Osteoblast (primary cell): Measurements from ENCODE around the gene OR51B2. TPM values are rescaled to one million over a fixed set of nuclear protein-coding genes. Genes with fewer than 3 reads are reported as not detected.
"Not testable (repeated sequence)": the region's sequence is repeated elsewhere in the genome, so short reads cannot be mapped to it uniquely, and the experiment has no call there.

Experiments used
- DNase-seq: peaks from one replicate; pipeline ENCODE4 v3.0.0; 2011; ENCODE audit warnings: low spot score, mixed read lengths; ENCODE audit not compliant: insufficient read length; ENCODE audit errors: missing footprints
- H2AFZ ChIP-seq: 2 replicates; pipeline ENCODE4 v1.6.0; 2011; ENCODE audit warnings: mild to moderate bottlenecking, low read length
- H3K27ac ChIP-seq: 2 replicates; pipeline ENCODE4 v1.5.1; 2011; ENCODE audit warnings: mild to moderate bottlenecking, low read depth, low read length, moderate library complexity
- H3K27me3 ChIP-seq: 2 replicates; pipeline ENCODE4 v1.6.0; 2012; ENCODE audit warnings: mild to moderate bottlenecking, control low read depth, inconsistent platforms, low read length, moderate library complexity; ENCODE audit not compliant: insufficient read depth
- H3K36me3 ChIP-seq: 2 replicates; pipeline ENCODE4 v1.5.1; 2011; ENCODE audit warnings: mild to moderate bottlenecking, low read length, control low read depth, moderate library complexity; ENCODE audit not compliant: insufficient read depth
- H3K4me1 ChIP-seq: 2 replicates; pipeline ENCODE4 v1.5.1; 2011; ENCODE audit warnings: mild to moderate bottlenecking, low read length, control low read depth, moderate library complexity; ENCODE audit not compliant: insufficient read depth
- H3K4me2 ChIP-seq: 2 replicates; pipeline ENCODE4 v1.6.0; 2011; ENCODE audit warnings: mild to moderate bottlenecking, low read length; ENCODE audit not compliant: insufficient read depth
- H3K4me3 ChIP-seq: fragments of 200-600 bp; sonication (generic); 3 replicates; pipeline ENCODE4 v1.5.1; 2012; ENCODE audit warnings: mild to moderate bottlenecking, low read length, inconsistent platforms; ENCODE audit not compliant: insufficient read depth
- H3K79me2 ChIP-seq: 2 replicates; pipeline ENCODE4 v1.6.0; 2012; ENCODE audit warnings: mild to moderate bottlenecking, low read length, control low read depth, inconsistent platforms; ENCODE audit not compliant: insufficient read depth
- H3K9me3 ChIP-seq: 2 replicates; pipeline ENCODE4 v1.5.1; 2011; ENCODE audit warnings: low read depth, low read length, control low read depth
- H4K20me1 ChIP-seq: 2 replicates; pipeline ENCODE4 v1.6.0; 2012; ENCODE audit warnings: mild to moderate bottlenecking, low read length, control low read depth; ENCODE audit not compliant: insufficient read depth
- total RNA-seq: library from RNA; depleted of rRNA; stranded (reverse); fragments of >200 nt; gene quantifications from 2 replicates; pipeline ENCODE4 v1.2.3, GENCODE V29; 2012
- TF ChIP-seq, protein P1 (sequence below): IDR thresholded peaks from 2 replicates; pipeline ENCODE4 v1.5.1; 2011; ENCODE audit warnings: mild to moderate bottlenecking, low read depth, low read length, moderate library complexity; ENCODE audit errors: extremely low read depth

OR51B2 gene
- total RNA-seq, 1 donor = not detected

DNA sequence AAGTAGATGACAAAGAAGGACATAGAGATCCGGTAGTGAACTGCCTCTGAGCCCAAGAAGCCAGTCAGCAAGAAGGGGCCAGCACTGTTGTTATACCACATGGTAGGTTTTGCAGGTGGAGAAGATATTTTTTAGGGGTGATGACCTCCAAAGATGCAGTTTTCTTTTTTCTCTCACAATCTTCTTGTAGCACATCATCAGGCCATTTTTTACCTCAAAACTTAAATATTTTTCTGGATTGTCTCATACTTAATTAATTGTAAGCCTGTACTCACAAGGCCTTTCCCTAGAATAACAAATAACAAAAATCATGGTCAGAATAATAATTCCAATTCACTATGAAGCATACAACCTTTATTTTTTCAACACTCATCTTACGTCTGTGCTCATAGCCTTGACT lies 22.3 kb downstream of the OR51B2 start, which contains the start of gene OR51B4:
OR51B4 (minus strand) TSS at position 101 of the 400 bp plus-strand sequence; CDS start at position 101, 0 bp downstream.
- no peak within 1 kb of the TSS for H3K4me2 ChIP-seq
- no peak for DNase-seq
- H3K27me3 ChIP-seq = no peaks in the 10 kb centered on the region
- no peak within 1 kb of the TSS for H3K4me3 ChIP-seq
- no peaks in the 10 kb centered on the region for H4K20me1 ChIP-seq
- no peak within 1 kb of the TSS for H3K27ac ChIP-seq
- H3K79me2 ChIP-seq = no peaks in the 10 kb centered on the region
- no peak within 1 kb of the TSS for H2AFZ ChIP-seq
- peaks cover 20% of the 10 kb centered on the region for H3K4me1 ChIP-seq
- no peaks in the 10 kb centered on the region for H3K36me3 ChIP-seq
- H3K9me3 ChIP-seq = no peaks in the 10 kb centered on the region
- TF ChIP-seq, protein P1, sequence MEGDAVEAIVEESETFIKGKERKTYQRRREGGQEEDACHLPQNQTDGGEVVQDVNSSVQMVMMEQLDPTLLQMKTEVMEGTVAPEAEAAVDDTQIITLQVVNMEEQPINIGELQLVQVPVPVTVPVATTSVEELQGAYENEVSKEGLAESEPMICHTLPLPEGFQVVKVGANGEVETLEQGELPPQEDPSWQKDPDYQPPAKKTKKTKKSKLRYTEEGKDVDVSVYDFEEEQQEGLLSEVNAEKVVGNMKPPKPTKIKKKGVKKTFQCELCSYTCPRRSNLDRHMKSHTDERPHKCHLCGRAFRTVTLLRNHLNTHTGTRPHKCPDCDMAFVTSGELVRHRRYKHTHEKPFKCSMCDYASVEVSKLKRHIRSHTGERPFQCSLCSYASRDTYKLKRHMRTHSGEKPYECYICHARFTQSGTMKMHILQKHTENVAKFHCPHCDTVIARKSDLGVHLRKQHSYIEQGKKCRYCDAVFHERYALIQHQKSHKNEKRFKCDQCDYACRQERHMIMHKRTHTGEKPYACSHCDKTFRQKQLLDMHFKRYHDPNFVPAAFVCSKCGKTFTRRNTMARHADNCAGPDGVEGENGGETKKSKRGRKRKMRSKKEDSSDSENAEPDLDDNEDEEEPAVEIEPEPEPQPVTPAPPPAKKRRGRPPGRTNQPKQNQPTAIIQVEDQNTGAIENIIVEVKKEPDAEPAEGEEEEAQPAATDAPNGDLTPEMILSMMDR = no peak

DNA sequence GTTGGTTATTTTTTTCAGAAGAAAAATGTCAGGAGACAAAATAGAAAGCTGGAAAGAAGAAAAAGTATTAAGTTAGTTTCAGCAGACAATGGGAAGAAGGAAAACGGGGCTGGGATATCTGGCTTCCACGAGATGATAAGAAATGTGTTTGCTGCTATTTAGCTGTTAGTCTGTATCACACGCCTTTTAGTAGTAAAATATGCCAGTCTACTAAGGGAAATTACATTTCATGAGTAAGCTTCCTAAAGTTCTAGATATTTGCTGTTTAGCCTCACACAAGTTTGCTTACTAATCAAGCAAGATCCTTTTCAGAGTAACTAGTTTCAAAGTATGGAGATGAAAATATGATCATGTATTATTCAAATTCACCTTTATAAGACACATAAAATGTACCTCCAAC lies 23.8 kb downstream of the OR51B2 start:
- H3K27ac ChIP-seq = no peak overlapping the region
- no peaks in the 10 kb centered on the region for H3K79me2 ChIP-seq
- no peaks in the 10 kb centered on the region for H3K9me3 ChIP-seq
- H3K4me2 ChIP-seq = no peak overlapping the region
- H2AFZ ChIP-seq = peak overlapping the region; percentile 7
- H3K27me3 ChIP-seq = no peaks in the 10 kb centered on the region
- no peak overlapping the region for H3K4me3 ChIP-seq
- H4K20me1 ChIP-seq = no peaks in the 10 kb centered on the region
- peaks cover 20% of the 10 kb centered on the region for H3K4me1 ChIP-seq
- no peaks in the 10 kb centered on the region for H3K36me3 ChIP-seq
- TF ChIP-seq, protein P1 = no peak
- no peak for DNase-seq

DNA sequence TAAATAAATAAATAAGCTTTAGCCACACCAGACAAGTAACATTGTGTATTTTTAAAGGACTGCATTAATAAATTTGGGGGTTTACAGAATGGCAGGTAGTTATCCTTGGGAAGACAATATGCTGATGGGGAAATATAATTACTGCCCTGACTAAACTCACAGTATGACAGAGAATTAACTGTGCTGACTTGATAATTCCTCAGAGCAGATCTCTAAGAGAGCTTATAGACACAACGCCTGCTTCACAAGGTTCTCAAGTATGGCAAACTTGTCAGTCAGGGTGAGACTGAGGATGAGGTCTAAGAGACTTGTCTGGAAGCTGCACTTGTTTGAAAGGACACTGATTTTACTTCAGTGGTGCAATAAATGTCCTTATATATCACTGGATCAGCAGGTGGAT lies 25.6 kb downstream of the OR51B2 start:
- no peaks in the 10 kb centered on the region for H3K27me3 ChIP-seq
- peaks cover 11% of the 10 kb centered on the region for H3K4me1 ChIP-seq
- H3K4me2 ChIP-seq = no peak overlapping the region
- TF ChIP-seq, protein P1 = no peak
- no peaks in the 10 kb centered on the region for H4K20me1 ChIP-seq
- H3K4me3 ChIP-seq = no peak overlapping the region
- H3K9me3 ChIP-seq = no peaks in the 10 kb centered on the region
- no peak overlapping the region for H3K27ac ChIP-seq
- no peaks in the 10 kb centered on the region for H3K79me2 ChIP-seq
- no peak overlapping the region for H2AFZ ChIP-seq
- DNase-seq = no peak
- H3K36me3 ChIP-seq = no peaks in the 10 kb centered on the region

DNA sequence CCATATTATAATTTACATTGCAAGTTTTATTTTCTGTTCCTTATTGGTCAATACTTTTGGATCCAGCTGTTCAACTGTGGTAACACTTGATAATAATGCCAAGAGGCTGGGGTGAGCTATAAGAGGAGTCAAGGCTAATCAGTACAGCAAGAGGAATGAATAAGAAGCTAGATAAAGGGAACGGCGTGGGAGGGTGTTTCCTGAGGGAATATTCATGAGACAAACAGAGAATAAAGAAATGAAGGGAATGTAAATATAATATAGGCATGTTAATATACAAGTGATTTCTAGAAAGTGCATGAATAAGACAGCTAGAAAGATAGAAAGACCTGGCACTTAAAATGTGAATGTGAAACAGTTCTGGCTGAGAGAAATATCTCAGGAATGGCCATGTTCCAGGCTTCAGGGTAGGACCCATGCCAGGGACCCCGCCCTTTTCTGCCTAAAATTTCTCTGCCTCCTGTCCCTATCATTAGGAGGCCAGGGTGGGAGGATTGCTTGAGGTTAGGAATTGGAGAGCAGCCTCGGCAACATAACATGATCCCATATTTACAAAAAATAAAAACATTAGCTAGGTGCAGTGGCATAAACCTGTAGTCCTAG lies 26.3 kb downstream of the OR51B2 start:
- H3K79me2 ChIP-seq = no peaks in the 10 kb centered on the region
- H3K4me2 ChIP-seq = no peak overlapping the region
- DNase-seq = peak; percentile 74
- H4K20me1 ChIP-seq = no peaks in the 10 kb centered on the region
- no peaks in the 10 kb centered on the region for H3K36me3 ChIP-seq
- H3K4me3 ChIP-seq = no peak overlapping the region
- peaks cover 14% of the 10 kb centered on the region for H3K4me1 ChIP-seq
- no peak overlapping the region for H2AFZ ChIP-seq
- TF ChIP-seq, protein P1 = no peak
- no peaks in the 10 kb centered on the region for H3K9me3 ChIP-seq
- no peaks in the 10 kb centered on the region for H3K27me3 ChIP-seq
- no peak overlapping the region for H3K27ac ChIP-seq

DNA sequence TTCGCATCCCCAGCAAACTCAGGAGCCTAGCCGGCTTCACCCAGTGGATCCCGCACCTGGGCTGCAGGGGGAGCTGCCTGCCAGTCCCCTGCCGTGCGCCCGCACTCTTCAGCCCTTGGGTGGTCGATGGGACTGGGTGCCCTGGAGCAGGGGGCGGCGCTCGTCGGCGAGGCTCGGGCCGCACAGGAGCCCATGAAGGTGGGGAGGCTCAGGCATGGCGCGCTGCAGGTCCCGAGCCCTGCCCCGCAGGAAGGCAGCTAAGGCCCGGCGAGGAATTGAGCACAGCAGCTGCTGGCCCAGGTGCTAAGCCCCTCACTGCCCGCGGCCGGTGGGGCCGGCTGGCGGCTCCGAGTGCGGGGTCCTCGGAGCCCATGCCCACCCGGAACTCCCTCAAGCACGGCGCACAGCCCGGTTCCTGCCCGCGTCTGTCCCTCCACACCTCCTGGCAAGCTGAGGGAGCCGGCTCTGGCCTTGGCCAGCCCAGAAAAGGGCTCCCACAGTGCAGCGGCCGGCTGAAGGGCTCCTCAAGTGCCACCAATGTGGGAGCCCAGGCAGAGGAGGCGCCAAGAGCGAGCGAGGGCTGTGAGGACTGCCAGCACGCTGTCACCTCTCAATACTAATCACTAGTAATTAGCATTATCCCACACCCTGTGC lies 29.6 kb downstream of the OR51B2 start:
- not testable (repeated sequence) for H3K4me2 ChIP-seq, DNase-seq, H3K4me3 ChIP-seq, H4K20me1 ChIP-seq, H3K9me3 ChIP-seq, H2AFZ ChIP-seq, H3K27me3 ChIP-seq, H3K27ac ChIP-seq, H3K36me3 ChIP-seq, H3K79me2 ChIP-seq
- peaks cover 14% of the 10 kb centered on the region for H3K4me1 ChIP-seq
